GM12878 (cell line): Measurements from ENCODE around the gene PRPSAP1. TPM values are rescaled to one million over a fixed set of nuclear protein-coding genes. Genes with fewer than 3 reads are reported as not detected.

ENCODE experiments used
- BACH1 ChIP-seq: fragments of 450-650 bp; IDR thresholded peaks from 2 replicates; pipeline ENCODE4 v1.6.1; 2017; ENCODE audit warnings: mild to moderate bottlenecking, borderline replicate concordance
- BMI1 ChIP-seq: fragments of 450-650 bp; IDR thresholded peaks from 2 replicates; pipeline ENCODE4 v1.6.1; 2016; ENCODE audit warnings: mild to moderate bottlenecking, moderate library complexity, borderline replicate concordance
- CBX5 ChIP-seq: sonication (generic); IDR thresholded peaks from 2 replicates; pipeline ENCODE4 v1.6.1; 2016; ENCODE audit warnings: low read depth, moderate library complexity, mild to moderate bottlenecking, inconsistent platforms
- CREB1 ChIP-seq: IDR thresholded peaks from 2 replicates; pipeline ENCODE4 v1.6.1; 2012; ENCODE audit warnings: low read depth, mild to moderate bottlenecking, inconsistent platforms
- E2F4 ChIP-seq: IDR thresholded peaks from 2 replicates; pipeline ENCODE4 v1.6.1; 2012; ENCODE audit warnings: low read depth, low read length, improper control_type of control experiment
- ELK1 ChIP-seq: IDR thresholded peaks from 2 replicates; pipeline ENCODE4 v1.6.1; 2012; ENCODE audit warnings: low read depth, low read length, improper control_type of control experiment
- GATAD2B ChIP-seq: fragments of 450-650 bp; conservative IDR thresholded peaks from 2 replicates; pipeline ENCODE4 v1.6.1; 2017; ENCODE audit warnings: low read depth, mild to moderate bottlenecking, moderate library complexity
- HDAC2 ChIP-seq: fragments of 200-600 bp; sonication (generic); IDR thresholded peaks from 2 replicates; pipeline ENCODE4 v1.6.1; 2017
- IKZF2 ChIP-seq, 2 experiments: fragments of 450-650 bp; IDR thresholded peaks; 2 replicates each; pipeline ENCODE4 v1.6.1; 2017; ENCODE audit warnings: mild to moderate bottlenecking in 2 of 2, moderate library complexity in 2 of 2
- IRF3 ChIP-seq: fragments of 450-650 bp; IDR thresholded peaks from 2 replicates; pipeline ENCODE4 v1.6.1; 2014; ENCODE audit warnings: mild to moderate bottlenecking
- KLF5 ChIP-seq: fragments of 450-650 bp; IDR thresholded peaks from 2 replicates; pipeline ENCODE4 v1.6.1; 2014; ENCODE audit warnings: mild to moderate bottlenecking; ENCODE audit not compliant: partially characterized antibody
- MAX ChIP-seq: IDR thresholded peaks from 2 replicates; pipeline ENCODE4 v1.6.1; 2012; ENCODE audit warnings: low read depth, low read length, improper control_type of control experiment
- MLLT1 ChIP-seq: fragments of 450-650 bp; IDR thresholded peaks from 2 replicates; pipeline ENCODE4 v1.6.1; 2016; ENCODE audit warnings: mild to moderate bottlenecking
- NFYB ChIP-seq: IDR thresholded peaks from 2 replicates; pipeline ENCODE4 v1.6.1; 2011; ENCODE audit warnings: low read depth, mild to moderate bottlenecking, low read length, improper control_type of control experiment, moderate library complexity; ENCODE audit not compliant: insufficient read depth
- NRF1 ChIP-seq: conservative IDR thresholded peaks from 2 replicates; pipeline ENCODE4 v1.6.1; 2011; ENCODE audit warnings: mild to moderate bottlenecking, low read depth, low read length, improper control_type of control experiment
- PAX8 ChIP-seq: fragments of 450-650 bp; IDR thresholded peaks from 2 replicates; pipeline ENCODE4 v1.6.1; 2017; ENCODE audit warnings: mild to moderate bottlenecking, moderate library complexity
- PKNOX1 ChIP-seq: fragments of 450-650 bp; IDR thresholded peaks from 2 replicates; pipeline ENCODE4 v1.6.1; 2016; ENCODE audit warnings: mild to moderate bottlenecking
- SMARCA5 ChIP-seq: fragments of 450-650 bp; IDR thresholded peaks from 2 replicates; pipeline ENCODE4 v1.6.1; 2017; ENCODE audit warnings: mild to moderate bottlenecking
- TBL1XR1 ChIP-seq: IDR thresholded peaks from 2 replicates; pipeline ENCODE4 v1.6.1; 2012; ENCODE audit warnings: low read depth, low read length, improper control_type of control experiment
- ZNF687 ChIP-seq: fragments of 450-650 bp; IDR thresholded peaks from 2 replicates; pipeline ENCODE4 v1.6.1; 2017; ENCODE audit warnings: mild to moderate bottlenecking, moderate library complexity
- polyA plus RNA-seq, 11 experiments: library from polyadenylated mRNA; depleted of rRNA in 4 of 11; unstranded in 6 of 11; stranded (reverse) in 5 of 11; fragments of >200 nt; fragmentation: Nextera tagmentation in 4 of 11; fragmentation: Illumina TruSeq in 1 of 11; extraction: Ambion mirVana in 4 of 11; extraction: Trizol in 1 of 11; gene quantifications; 1 replicate in 1 of 11; 2 replicates in 10 of 11; pipeline versions ENCODE4 v1.2.1 to v1.2.3, GENCODE V29; 2011 to 2016; ENCODE audit warnings: inconsistent platforms in 2 of 11, missing spikeins in 2 of 11, low read depth in 1 of 11
- total RNA-seq, 4 experiments: library from RNA; depleted of rRNA in 3 of 4; stranded (reverse); fragments of >200 nt in 3 of 4; fragmentation: Illumina TruSeq in 1 of 4; extraction: Trizol in 1 of 4; gene quantifications; 2 replicates each; pipeline versions ENCODE4 v1.2.1 to v1.2.3, GENCODE V29; 2013 to 2021

Gene PRPSAP1
- total and polyA plus RNA-seq, 10 of the 15 experiments (the other 5 are each of a cell fraction or from before 2014, with no cell fraction given) = 15.8 to 84.2 (median 44.2) TPM

GRCh38 chr17:76268015-76268749, 85.5 kb downstream of the PRPSAP1 start (continued):
- TF ChIP-seq E2F4 = no peak
- no peak for TF ChIP-seq IRF3
- TF ChIP-seq PKNOX1 = peak; percentile 49; the same call in 1 of the 2 replicates
- TF ChIP-seq BACH1 = peak; percentile 71
- no peak for TF ChIP-seq ELK1
- no peak for TF ChIP-seq NRF1
- TF ChIP-seq SMARCA5 = 0 out of 2 replicates have a peak, but pooled peaks have one; percentile 67
- peak; percentile 46; a peak in 1 of 4 replicates for TF ChIP-seq IKZF2 (IDR thresholded peaks at IDR 0.05)
- no peak for TF ChIP-seq CREB1
- peak; percentile 85 for TF ChIP-seq ZNF687
- no peak for TF ChIP-seq GATAD2B
- TF ChIP-seq TBL1XR1 = peak; percentile 59; the same call in 1 of the 2 replicates
- TF ChIP-seq MAX = peak; percentile 69; the same call in 1 of the 2 replicates
- no peak for TF ChIP-seq KLF5
- peak; percentile 42; the same call in 1 of the 2 replicates for TF ChIP-seq PAX8
- TF ChIP-seq MLLT1 = peak; percentile 66; the same call in 1 of the 2 replicates
- TF ChIP-seq BMI1 = no peak
- TF ChIP-seq HDAC2 = no peak
- no peak for TF ChIP-seq CBX5
- no peak for TF ChIP-seq NFYB
